ENCODE data around the gene GRK6.
"Not testable (repeated sequence)": the region's sequence is repeated elsewhere in the genome, so short reads cannot be mapped to it uniquely, and the experiment has no call there.

The GRK6 gene

GRCh38 chr5:177483994-177484901, 57.8 kb downstream of the GRK6 start:
- no peak for DNase-seq (ENCODE audit: low read depth in 1 of 2, low spot score in 1 of 2)

- no peak for DNase-seq (ENCODE audit: low read depth in 1 of 2, low spot score in 1 of 2)
These were observed 58.5 kb downstream of the GRK6 start for GRCh38 chr5:177484902-177485549.

- DNase-seq (ENCODE audit: low read depth in 1 of 2, low spot score in 1 of 2) = not testable (repeated sequence)
These were observed 59.3 kb downstream of the GRK6 start for GRCh38 chr5:177485753-177486152.

GRCh38 chr5:177486256-177486655, 59.8 kb downstream of the GRK6 start:
- no peak for DNase-seq (ENCODE audit: low read depth in 1 of 2, low spot score in 1 of 2)

- no peak for DNase-seq (ENCODE audit: low read depth in 1 of 2, low spot score in 1 of 2)
These were observed 60.7 kb downstream of the GRK6 start for GRCh38 chr5:177487144-177487543.

- no peak for DNase-seq (ENCODE audit: low read depth in 1 of 2, low spot score in 1 of 2)
These were observed 61.5 kb downstream of the GRK6 start for GRCh38 chr5:177487975-177488374.

- no peak for DNase-seq (ENCODE audit: low read depth in 1 of 2, low spot score in 1 of 2)
These were observed 62.7 kb downstream of the GRK6 start for GRCh38 chr5:177489119-177489716.

GRCh38 chr5:177490311-177490991, 64.0 kb downstream of the GRK6 start:
- no peak for DNase-seq (ENCODE audit: low read depth in 1 of 2, low spot score in 1 of 2)

- no peak for DNase-seq (ENCODE audit: low read depth in 1 of 2, low spot score in 1 of 2)
These were observed 64.5 kb downstream of the GRK6 start for GRCh38 chr5:177490992-177491391.

- DNase-seq (ENCODE audit: low read depth in 1 of 2, low spot score in 1 of 2) = no peak
These were observed 65.0 kb downstream of the GRK6 start for GRCh38 chr5:177491429-177491945.

- no peak for DNase-seq (ENCODE audit: low read depth in 1 of 2, low spot score in 1 of 2)
These were observed 65.7 kb downstream of the GRK6 start for GRCh38 chr5:177491983-177492746.
